Measurements from ENCODE around the gene CEACAM5.
"Not testable (repeated sequence)": the region's sequence is repeated elsewhere in the genome, so short reads cannot be mapped to it uniquely, and the experiment has no call there.

CEACAM5 gene

GRCh38 chr19:41740415-41741243 lies 32.2 kb downstream of the CEACAM5 start:
- no peak for DNase-seq

DNA sequence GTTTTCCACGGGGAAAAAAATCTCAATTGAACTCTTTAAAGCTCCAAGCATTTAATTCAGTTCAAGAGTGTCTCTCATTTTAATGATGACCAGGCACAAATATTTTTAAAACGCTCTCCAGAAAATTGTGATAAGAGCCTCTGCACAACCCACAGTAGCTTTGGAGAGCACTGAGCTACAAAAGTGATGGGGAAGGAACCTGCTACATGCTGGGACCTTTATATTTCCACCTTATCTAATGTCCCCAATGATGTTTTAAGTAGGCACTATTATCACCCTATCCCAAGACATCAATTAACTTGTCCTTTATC lies 32.8 kb downstream of the CEACAM5 start:
- no peak for DNase-seq

DNA sequence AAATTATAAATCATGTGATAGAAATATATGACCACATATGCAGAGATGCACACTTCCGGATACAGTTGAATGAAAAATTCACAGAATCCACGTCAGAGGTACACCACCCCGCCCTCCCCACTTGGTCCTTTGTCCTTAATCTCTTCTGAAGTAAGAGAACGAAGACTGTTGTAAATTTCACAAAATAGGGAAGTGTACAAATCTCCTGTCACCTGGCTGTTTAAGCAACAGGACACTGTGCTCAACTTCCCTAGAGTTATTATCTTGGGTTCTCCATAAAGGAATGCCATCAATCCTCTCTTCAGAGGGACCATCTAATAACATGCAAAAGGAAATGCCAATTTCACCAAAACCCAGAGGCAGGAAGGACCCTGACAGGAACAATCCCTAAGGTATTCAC lies 36.4 kb downstream of the CEACAM5 start:
- no peak for DNase-seq

- no peak for DNase-seq
These were observed 37.3 kb downstream of the CEACAM5 start for GRCh38 chr19:41745756-41746155.

GRCh38 chr19:41746593-41747227 lies 38.3 kb downstream of the CEACAM5 start:
- DNase-seq, result peak; percentile 43

- DNase-seq, result no peak
These were observed 39.6 kb downstream of the CEACAM5 start for GRCh38 chr19:41748012-41748411.

GRCh38 chr19:41750248-41751134 lies 42.1 kb downstream of the CEACAM5 start:
- DNase-seq, result not testable (repeated sequence)

DNA sequence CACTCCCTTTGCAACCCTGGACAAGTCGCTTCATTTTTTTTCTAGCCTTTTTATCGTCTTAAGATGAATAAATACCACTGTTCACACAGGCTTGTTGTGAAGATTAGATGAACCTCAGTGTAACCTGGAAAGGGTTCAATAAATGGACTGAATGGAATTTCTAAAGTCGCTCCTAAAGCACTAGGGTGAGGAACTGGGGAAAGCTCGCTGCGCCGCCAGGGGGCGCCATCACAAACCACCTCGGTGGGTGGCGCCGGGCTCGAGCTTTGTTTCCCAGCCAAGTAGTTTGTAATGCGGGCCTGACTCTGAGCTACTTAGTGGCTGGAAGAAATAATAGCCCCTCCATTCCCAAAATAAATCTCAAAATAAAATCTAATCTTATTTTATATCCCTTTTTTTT lies 44.7 kb downstream of the CEACAM5 start:
- peak; percentile 53 for DNase-seq

DNA sequence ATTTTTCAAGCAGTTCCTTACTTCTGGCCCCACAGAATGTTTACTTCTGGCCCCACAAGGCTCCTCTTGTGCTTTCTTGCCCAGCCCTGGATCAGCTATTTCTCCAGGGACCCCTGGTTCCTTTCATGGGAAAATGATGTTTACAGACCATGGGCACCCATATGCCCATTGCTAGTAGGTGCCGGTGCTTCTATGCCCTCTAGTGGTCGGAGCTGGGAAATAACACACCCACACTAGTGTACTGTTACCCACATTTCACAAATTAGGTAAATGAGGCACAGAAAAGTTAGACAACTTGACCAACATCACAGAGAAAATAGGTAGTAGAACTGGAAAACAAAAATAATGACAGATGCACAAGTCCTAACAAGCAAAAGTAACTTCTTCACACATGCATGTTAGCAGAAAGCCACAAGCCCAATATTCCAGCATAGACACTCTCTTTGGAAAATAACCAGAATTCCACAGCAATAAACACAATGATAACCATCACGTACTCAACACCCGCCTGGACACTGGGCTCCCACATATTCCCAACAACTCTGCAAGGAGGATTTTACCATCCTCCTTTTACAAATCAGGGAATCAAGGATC lies 45.6 kb downstream of the CEACAM5 start:
- peak; percentile 27 for DNase-seq

DNA sequence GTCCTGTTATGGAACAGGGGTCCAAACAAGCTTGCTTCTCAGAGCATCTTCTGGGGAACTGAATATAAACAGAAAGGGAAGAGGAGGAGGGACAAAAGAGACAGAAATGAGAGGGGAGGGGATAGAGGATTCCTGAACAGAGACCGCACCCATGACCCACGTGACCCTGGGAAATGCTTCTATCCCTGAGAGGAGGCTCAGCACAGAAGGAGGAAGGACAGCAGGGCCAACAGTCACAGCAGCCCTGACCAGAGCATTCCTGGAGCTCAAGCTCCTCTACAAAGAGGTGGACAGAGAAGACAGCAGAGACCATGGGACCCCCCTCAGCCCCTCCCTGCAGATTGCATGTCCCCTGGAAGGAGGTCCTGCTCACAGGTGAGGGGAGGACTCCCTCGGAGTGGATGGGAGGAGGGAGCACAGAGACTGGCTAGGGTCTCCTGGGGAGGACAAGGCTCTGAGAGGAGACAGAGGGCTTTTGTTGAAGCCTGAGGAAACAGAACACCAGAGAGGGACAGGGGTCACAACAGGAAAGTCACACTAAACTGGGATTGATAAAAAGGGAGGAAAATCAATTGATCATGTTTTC lies 47.0 kb downstream of the CEACAM5 start, which contains the start of gene CEACAM6:
Gene CEACAM6 (plus strand): TSS at position 203 of the 586 bp plus-strand sequence. CDS start 109 bp downstream, at position 312.
- no peak for DNase-seq

DNA sequence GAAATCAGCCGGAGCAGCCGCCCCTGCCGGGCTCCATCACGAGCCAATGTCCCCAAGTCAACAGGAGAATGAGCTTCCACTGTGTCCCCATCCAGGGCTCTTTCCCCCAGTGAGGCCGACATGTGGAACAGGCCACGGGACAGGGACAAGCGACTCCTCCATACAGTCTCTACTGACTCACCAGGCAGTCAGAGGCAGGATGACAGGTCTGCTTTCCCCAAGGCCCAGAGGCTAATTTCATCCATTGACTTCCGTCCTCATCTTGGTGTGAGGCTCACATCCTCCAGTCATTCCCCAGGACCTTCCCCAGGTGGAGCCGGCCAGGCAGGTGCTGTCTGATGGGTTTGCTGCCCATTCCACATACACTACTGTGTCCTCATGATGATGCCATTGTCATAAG lies 50.4 kb downstream of the CEACAM5 start:
- no peak for DNase-seq

GRCh38 chr19:41767115-41767514 lies 58.7 kb downstream of the CEACAM5 start:
- no peak for DNase-seq

- not testable (repeated sequence) for DNase-seq
These were observed 59.7 kb downstream of the CEACAM5 start for GRCh38 chr19:41768105-41768504.

DNA sequence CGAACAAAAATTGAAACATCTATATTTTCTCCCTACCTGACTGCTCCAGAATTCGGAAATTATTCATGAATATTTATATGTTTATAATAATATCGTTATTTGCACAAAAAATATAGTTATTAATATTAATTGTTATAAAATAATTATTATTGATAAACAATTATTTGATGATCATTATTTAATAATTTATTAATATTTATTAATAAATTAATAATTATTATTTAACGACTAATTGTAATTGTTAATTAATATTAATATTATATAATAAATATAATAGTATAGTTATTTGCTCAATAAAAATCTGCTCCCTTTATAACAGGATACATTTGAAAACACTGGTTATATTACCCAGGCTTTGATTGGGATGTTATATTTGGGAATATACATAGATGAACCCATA lies 61.2 kb downstream of the CEACAM5 start:
- DNase-seq, result no peak

- no peak for DNase-seq
These were observed 63.0 kb downstream of the CEACAM5 start for GRCh38 chr19:41771410-41771809.

DNA sequence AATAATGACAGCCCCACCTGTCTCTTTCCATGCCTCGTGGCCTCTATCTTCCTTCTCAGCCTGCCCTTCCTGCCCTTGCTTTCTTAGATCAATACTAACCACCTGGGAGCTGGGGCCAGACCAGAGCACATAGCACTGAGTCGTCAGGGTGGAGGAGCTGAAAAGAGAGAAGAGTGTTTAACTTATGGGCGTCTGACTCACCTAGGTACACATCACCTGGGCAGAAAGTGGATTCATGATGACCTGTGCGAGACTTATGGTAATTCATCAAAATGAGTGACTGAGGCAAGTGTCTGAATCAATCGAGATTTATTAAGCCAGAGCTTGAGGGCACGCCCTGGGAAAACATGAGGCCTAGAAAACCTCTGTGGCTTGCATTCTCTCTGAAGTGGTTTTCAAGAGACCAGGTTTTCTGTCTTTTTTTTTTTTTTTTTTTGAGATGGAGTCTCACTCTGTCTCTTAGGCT lies 66.1 kb downstream of the CEACAM5 start:
- DNase-seq, result no peak

GRCh38 chr19:41776700-41777099 lies 68.3 kb downstream of the CEACAM5 start:
- no peak for DNase-seq
